GM18868 (cell line): ENCODE measurements around the gene SNURF.
"Not testable (repeated sequence)": the region's sequence is repeated elsewhere in the genome, so short reads cannot be mapped to it uniquely, and the experiment has no call there.

ENCODE experiments used
- ATAC-seq: cut with Tn5 transposase; IDR thresholded peaks from one replicate; pipeline ENCODE4 v1.9.1; 2021; ENCODE audit warnings: mild to moderate bottlenecking, moderate library complexity; ENCODE audit not compliant: unreplicated experiment

Gene SNURF

DNA sequence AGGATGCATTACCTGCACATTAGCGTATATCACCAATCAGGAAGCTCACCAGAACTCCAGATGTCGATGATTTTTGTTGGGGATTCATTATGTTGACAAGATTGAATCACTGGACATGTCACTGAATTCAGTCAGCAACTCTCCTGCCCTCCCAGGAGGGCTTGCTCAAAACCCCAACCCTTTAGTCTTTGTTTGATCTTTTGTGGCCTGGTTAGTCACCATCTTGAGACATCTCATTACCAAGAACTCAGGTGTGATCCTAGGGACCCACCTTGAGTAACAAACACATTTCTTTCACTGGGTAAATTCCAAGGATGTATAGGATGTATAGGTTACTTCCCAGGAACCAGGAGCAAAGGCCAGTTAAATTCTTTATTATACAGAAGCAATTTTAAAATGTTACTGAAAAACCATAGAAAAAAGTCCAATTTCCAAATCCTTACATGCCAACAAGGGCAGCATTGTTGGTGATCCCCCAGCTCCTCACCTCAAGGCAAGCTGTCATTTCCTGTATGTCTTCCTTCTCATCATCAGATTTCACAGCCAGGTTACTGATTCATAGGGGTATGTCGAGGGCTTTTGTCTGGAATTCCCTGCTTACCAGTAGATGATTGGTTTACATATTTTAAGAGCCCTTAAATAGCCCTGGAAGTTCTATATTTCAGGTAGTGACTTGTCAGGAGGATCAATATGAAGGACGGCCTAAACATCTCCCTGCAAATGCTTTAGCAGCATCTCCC lies 11.7 kb downstream of the SNURF start:
- ATAC-seq: no peak

DNA sequence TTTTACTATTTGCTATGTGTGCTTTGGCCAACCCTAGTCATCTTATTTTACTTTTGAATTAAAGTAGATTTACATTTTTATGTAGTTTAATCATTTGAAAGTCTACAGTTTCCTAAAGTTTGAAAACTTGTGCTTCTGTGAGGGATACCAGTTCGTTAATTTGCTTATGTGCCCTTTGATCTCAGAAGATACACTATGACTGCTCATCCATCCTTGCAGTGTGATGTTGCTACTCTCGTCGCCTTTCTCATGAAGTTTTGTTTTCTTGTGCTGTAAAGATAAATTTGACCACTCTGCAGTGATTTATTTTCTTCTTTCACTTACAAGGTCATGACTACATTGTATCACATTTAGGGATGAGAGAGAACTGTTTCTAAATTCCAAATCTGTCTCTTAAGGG lies 16.3 kb downstream of the SNURF start:
- ATAC-seq: no peak

- ATAC-seq: no peak
Measured at GRCh38 chr15:24971772-24972171, 17.0 kb downstream of the SNURF start.

GRCh38 chr15:24972707-24973106 lies 17.9 kb downstream of the SNURF start:
- ATAC-seq: not testable (repeated sequence)

DNA sequence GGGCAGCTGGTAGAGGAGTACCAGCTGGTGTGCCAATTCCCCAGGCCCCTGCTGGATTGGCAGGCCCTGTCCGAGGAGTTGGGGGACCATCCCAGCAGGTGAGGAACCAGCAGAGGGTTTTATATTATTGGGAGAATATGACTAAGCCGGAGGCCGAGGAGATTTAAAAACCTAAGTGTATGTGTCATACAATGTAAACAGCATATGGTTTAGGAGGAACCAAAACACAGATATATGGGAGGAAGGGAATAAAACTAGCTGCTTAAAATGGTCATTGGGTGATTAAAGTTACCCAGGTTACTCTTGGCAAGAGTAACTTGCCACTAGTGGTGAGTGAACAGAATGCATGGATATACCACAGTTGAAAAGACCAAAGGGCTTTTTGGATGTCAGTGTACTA lies 22.1 kb downstream of the SNURF start:
- ATAC-seq: no peak

DNA sequence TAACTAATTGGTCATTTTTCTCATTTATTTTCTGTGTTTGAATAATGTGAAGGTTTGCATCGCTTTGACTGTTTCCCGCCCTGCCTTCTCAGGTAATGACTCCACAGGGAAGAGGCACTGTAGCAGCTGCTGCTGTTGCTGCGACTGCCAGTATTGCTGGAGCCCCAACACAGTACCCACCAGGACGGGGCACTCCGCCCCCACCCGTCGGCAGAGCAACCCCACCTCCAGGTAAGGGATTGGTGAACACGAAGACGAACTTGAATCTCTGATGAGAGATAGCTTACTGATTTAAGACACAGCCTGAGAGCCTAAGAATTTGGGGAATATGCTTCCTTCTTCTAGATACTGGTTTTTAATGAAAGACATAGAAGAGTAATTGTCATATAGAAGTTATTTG lies 22.9 kb downstream of the SNURF start:
- ATAC-seq: no peak

- no peak for ATAC-seq
Measured at GRCh38 chr15:24985224-24985623, 30.4 kb downstream of the SNURF start.

GRCh38 chr15:24986653-24987052 lies 31.9 kb downstream of the SNURF start:
- no peak for ATAC-seq
